Lung microvascular endothelial cell (primary cell): ENCODE results near the gene MYO5A. TPM values are rescaled to one million over a fixed set of nuclear protein-coding genes. Genes with fewer than 3 reads are reported as not detected.

Experiments
- DNase-seq, 2 donors: peaks; one replicate each; pipeline versions ENCODE4 v3.0.0 to v3.0.0-alpha.2; 2010; ENCODE audit warnings: low read depth in 2 of 2
- total RNA-seq: library from RNA; depleted of rRNA; stranded (reverse); fragments of >200 nt; gene quantifications from 2 replicates; pipeline ENCODE4 v1.2.1, GENCODE V29; 2014

The MYO5A gene
- total RNA-seq, 1 donor from 2014 or later = 21.2 TPM

DNA sequence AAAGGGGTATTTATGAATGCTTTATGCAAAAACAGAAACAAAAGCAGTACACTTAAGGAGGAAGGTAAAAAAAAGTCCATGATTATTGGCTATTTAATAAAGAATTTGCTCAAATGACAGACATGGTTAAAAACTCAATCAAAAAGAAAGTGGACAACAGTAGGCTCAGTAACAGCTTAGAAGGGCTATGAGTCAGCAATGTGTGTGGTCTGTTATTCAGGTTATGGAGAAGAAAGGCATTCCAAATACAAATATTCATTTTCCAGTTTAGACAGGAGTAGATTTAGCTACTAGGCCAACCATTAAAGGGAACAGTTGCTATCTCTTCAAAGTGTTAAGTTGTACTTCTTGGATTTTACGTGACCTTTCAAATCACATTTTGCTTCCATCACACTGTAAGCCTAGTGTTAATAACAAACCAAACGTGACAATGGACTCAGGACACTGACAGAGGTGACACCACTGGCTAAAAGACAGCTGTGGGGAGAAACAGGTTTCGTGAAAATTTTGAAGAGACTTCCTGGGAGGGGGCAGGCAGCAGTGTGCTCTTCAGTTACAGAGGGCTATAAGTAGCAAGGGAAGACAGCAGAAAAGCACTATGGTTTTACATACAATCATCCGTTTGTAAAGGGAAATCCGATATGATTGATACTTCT lies 191.4 kb downstream of the MYO5A start:
- DNase-seq = peak; percentile 13 to 62

DNA sequence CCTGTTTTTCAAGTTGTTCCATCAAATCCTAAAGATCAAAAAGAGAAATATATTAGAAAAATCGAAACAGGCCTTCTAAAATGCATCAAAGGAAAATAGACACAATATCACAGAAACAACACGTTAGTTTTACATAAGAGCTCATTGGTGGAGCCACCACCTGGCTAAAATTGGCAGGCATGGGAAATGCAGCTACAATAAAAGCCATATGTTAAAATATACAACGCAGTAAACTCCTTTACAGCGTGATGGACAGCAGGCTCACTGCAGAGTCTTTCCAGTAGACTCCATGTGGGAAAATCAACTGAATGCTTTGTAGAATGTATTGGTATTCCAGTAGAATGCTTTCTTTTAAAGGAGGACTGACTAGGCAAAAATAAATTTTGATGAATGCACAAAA lies 192.2 kb downstream of the MYO5A start:
- DNase-seq = peak in 1 of 2 donors; percentile 22

DNA sequence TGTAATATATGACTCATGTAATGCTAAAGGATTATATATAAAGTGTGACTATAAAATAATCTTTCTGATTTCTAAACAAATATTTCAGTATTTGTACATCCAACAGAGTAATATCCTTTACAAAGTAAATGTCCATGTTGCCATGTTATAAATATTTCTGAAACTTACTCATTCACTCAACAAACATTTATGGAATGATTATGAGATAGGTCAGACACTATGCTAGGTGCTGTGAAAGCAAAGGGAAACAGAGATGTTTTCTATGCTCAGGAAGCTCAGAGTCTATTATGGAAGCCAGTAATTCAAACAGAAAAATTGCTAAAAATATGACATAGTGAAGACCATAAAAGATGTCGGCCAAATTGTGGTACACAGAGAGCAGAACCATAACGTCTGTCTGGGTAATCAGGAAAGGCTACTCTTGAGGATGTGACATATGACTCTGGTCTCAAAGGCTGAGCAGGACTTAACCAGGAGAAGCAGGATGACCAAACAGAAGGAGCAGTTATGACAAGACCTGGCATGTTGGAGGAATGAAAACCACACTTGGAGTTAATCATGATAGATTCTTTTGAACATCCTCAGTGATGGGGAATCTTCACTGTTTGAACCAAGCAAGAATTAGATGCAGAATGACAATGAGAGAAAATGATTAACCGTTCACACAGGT lies 194.1 kb downstream of the MYO5A start:
- peak in 1 of 2 donors; percentile 73 for DNase-seq

DNA sequence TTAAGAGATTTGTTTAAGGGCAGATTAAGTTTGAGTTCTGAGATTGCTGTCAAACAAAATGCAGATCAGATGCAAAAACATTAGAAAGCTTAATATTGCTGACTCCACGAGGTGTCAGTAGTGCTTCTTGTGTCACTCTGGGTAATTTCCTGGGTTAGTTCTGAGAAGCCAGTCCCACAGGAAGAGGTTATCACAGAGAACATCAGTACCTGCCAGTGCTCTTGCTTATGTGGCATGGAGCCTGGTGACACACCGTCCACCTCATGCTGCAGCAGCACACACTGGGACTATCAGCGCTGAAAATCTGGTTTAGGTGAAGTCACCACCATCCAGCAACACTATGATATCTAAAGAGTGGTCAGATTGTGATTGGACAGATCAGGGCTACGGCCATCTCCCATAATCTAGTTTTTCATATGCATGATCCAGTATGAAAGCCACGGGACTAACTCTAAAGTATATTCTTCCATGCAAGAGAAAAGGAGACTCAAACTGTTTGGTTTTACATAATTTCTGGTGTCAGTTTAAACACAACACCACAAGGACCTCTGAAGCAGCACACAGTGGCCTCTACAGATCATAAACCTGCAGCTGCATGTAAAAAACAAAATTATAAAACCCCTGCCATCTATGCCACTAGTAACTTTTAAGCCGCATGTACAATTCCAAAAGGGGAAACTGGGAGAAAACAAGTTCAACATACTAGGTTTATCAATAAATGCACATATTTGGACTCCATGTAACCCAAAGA lies 197.0 kb downstream of the MYO5A start:
- DNase-seq = peak; percentile 70 to 78

DNA sequence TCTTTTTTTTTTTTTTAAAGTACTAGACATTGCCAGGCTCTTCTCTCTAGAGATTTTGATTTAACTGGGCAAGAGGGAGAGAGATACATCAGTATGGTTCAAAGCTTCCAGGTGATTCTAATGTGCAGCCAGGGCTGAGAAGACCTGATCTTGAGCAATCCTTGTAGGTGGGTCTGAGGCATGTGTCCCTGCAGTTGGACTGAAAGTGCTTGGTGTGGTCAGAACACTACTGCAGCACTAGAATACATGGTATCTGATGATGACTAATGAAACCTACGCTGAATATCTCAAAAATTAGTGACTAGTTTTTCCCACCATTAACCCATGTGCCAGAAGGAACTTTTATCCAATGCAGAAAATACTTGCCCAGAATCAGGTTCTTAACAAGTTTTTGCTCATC lies 198.7 kb downstream of the MYO5A start:
- no peak for DNase-seq

DNA sequence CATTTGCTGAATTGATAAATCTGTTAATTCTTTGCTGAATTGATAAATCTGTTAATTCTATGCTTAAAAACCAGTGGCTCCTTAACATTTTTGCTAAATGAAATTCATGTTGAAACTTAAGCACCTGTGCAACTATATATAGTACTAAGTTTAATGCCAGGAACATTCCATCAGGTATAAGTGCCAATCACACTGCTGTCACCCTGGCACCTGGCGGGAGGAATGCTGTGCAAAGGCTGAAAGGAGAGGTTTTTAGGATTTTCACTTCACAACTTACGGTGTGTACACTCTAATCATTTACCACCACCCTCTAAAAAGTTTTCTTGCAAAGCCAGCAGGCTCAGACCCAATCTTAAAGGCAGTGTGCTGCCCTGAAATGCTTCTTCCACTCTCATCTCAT lies 199.5 kb downstream of the MYO5A start:
- DNase-seq = no peak

DNA sequence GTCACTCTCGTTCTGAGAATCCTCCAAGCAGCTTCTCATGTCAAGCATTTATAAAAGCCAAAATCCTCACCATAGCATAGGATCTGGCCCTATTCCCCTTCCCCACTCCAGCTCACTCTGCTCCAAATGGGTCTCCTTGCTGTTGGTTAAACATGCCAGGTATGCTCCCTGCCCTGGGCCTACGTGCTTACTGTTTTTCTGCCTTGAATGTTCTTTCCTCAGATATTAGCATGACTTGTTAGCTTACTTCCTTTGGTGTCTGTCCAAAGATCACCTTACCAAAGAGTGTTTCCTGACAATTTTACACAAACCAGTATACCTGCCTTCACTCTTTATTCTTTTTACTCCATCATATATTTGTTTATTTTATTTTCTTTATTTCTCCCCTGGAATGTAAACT lies 200.0 kb downstream of the MYO5A start:
- no peak for DNase-seq

DNA sequence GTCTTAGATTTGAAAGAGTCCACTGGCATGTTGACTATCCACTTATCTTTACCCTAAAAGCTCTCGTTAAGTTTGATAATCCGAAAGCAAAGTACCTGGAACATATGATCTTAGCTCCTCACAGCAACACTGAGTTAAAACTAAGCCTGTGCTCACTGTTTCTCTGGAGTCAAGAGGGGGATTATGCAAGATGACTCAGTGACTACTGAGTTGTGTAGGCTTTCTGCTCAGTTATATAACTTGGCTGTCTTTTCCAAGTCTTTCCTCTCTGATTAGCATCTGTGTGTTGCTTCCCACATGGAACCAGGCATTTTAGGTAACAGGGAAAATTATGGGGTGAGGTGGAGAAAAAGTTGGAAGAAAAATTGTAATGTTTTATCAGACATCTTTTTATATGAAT lies 201.9 kb downstream of the MYO5A start:
- DNase-seq = no peak

DNA sequence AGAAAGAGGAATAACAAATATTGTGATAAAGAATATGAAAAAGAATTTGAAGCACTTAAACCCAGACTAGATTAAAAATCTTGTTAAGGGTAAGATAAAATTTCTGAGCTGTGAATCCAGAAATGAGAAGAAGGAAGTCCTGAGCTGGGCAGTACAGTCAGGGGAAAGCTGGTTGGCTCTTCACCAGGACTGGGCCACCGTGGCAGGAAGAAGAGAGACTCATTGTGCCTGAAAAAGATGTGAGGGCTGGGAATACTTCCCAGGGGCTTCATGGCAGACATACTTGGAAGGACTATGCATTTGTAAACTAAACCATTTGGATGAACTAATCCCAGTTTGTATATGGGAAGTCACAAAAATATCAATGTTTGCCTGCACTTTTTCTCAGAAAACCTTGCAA lies 204.6 kb downstream of the MYO5A start:
- DNase-seq = no peak

DNA sequence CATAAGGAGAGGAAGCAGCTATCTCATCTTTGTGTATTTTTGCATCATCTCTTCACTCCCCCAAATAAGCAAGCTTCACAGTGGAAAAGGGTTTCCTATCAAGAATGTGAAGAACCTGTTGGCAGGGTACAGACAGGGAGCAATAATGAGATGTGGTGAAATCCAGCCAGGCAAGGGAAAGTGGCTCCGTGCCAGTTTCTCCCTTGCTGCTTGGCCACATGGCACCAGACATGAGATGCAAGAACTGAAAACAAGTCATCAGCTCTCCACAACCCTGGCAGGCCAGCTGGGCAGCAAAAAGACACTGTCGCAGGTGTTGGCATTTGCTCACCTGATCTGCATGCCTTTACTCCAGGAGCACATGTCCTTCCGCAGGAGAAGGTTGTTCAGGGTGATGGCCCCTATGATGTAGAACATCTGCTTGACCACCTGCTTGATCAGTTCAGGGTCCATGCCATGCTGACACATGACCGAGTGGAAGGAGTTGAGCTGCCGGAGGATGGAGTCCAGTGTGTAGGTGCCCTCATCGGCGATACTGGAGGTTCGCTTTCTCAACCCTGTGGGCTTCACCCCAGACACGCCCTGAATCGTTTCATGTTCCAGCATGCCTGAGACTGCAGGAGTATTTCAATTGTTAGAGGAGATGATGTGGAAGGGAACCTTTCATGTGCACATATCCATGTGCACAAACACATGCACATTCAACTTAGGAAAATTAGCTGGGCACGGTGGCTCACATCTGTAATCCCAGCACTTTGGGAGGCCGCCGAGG lies 209.8 kb downstream of the MYO5A start:
- no peak for DNase-seq

DNA sequence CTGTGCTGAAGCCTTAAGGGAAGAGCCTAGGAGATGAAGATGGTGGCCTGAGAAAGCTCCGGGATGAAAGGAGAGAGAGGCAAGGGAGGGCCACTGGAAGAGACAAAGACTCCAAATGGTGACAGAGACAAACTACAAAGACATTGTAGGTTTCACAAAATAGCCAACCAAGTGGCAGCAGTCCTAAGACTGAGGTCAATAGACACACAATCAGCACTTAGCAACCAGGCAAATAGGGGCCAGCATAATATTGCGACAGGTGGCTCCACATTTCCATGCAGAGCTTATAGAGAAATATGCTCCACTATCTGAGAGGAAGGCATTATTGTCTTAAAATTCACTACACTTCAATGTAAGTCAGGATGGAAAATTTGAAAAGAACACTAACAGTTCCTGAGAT lies 211.0 kb downstream of the MYO5A start:
- no peak for DNase-seq

DNA sequence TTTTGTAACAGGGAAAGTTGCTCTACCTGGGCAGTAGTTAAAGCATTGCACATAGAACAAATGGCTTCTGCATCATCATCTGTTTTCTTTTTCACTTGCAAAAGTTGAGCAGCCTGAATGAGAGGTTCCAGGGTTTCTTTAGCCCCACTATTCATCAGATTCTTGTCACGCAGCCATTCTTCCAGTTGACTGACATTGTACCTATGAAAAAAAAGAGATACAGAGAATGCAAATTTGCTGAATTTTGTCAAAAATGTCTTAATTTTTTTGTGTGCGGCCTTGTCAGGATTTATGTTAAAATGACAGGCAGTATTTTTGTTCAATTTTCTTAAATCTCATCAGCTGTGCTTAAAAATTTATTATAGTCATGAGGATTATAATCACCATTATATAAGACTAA lies 211.7 kb downstream of the MYO5A start:
- DNase-seq = no peak

DNA sequence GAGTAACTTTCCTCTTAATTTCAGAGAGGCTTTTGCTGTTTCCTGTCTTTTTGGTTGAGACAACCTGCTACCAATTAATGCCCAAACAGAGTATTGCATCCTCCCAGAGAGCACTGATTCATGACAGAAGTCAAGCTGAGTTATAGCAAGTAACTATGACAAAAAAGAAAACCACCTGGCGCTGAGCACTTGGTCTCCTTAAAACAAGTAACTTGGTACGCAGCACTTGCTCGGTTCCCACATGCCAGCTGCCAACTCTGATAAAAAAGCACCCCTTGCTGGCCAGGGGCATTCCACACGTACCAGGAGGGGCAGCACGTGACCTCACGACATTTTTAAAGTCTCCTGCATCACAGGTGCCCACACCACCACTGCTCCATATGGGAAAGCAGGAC lies 219.5 kb downstream of the MYO5A start:
- DNase-seq = no peak

DNA sequence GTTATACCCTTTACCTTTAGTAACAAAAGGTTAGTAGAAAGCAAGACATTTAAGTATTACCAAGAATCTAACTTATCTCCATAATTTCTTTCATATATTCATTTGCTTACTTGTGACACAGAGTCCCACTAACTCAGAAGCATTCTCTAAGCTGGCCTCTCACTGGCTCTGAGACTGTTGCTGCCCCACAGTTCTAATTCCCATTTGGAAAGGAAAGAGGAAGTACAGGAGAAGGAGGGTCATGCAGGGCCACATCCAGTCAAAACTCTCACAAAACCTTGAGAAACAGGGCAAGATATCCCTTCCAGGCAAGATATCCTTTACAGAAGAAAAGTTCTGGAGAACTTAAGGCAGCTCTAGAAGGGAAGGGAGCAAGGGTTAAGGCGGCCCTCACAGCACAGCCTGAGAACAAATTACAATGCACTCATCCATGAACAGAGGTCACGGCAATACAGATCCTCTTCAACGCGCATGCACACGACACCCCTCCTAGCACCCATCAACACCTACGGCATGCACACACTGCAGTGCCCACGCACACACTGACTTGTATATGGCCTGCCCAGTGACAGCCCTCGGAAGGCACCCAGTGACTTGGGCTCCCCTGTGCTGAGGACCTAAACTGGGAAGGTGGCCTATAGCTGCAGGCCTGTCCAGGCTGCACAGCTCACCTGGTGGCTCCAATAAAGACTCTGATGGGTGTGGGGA lies 220.1 kb downstream of the MYO5A start:
- peak in 1 of 2 donors; percentile 25 for DNase-seq

DNA sequence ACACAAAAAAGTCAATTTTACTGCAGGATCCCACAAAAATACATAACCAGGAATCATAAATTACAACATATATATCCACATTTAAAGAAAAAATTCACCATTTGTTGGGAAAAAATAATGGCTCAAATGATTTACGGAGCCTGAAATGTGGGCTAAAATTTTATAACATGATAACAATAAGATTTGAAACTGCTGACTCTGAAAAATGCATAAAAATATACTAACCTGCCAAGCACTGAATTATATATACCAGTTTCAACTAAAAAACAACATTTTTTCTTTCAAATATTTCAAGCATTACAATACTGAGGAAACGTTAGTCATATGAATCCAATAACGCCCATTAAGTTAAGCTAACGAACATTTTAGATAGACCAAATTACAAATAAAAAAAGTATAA lies 220.8 kb downstream of the MYO5A start:
- DNase-seq = no peak

DNA sequence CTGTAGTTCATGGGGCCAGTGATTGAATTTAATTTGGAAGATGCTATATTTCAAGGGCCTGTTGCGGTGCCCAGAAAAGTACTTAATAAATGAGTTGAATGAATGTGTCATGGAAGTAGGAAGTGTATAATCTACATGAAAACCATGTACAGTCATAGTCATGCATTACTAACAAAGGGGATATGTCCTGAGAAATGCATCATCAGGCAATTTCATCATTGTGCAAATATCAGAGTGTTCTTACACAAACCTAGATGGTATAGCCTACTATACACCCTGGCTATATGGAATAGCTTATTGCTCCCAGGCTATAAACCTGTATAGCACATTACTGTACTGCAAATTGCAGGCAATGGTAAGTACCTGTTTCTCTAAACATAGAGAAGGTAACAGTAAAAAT lies 222.4 kb downstream of the MYO5A start:
- DNase-seq = peak in 1 of 2 donors; percentile 61

DNA sequence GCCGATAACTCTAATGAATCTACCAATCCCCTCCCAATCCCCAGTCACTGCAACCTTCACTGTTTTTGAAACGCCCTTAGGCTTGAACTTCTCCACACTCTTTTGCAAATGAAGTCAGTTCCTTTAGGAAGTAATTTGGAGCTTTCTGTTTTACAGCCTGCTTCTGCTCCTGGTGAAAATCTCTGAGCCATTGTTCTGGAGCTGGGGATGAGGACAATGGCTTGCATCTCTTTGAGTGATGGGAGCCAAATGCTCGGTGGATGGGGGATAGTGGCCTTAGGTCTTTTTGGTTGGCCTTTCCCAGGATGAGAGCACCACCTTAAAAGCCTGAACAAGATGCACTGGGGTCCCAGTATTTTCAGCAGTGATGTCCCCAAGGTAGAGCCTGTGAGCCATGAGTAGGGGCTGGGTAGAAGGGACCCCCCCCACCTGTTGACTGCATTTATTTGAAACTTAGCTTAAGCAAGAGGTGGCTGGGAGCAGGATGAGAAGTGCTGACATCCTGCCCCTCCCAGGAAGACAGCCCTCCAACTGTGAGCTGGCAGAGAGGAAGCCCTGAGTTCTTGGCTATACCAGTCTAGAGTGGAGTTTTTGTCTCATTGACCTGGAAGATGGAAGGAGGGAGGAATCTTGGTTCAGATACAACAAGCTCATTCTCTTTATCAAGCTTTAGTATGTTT lies 225.4 kb downstream of the MYO5A start:
- peak in 1 of 2 donors; percentile 24 for DNase-seq

DNA sequence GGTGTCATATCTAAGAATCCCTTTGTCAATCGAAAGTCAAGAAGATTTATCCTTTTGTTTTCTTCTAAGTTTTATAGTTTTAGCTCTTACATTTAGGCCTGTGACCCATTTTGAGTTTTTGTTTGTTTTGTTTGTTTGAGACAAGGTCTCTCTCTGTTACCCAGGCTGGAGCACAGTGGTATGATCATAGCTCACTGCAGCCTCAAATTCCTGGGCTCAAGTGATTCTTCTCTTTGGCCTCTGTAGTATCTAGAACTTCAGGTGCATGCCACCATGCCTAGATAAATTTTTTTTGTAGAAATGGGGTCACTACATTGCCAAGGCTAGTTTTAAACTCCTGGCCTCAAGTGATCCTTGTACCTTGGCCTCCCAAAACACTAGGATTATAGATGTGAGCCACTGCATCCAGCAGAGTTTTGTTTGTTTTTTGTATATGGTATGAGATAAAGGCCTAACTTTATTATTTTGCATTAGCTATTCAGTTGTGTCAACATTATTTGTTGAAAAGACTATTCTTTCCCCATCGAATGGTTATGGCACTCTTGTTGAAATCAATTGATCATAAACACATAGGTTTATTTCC lies 227.3 kb downstream of the MYO5A start:
- no peak for DNase-seq

DNA sequence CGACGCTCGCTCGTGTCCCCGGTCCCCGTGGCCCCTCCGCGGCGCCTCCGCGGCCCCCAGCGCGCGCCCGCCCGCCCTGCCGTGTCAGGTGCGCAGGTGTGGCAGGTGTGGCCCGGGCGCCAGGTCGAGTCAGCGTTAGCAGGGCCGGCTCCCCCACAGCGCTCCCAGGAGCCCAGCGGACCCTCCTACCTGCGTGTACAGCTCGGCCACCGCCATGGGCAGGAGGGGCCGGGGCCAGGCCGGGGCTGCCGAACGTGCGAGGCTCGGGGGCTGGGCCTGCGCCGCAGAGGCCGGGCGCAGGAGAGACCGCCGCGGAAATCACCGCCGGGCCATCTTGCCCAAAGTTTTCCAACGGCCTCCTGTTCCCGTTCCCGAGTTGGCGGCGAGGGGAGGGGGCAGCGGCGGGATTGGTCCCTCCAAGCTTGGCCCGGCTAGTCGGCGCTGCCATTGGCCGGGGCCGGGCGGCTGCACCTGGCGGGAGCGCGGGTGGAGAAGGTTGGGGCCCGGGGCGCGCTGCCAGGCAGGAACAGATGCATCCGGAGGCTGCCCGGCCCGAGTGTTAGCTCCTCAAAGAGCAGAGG lies 233.2 kb downstream of the MYO5A start, which contains the start of gene MYO5C:
Gene MYO5C, minus strand, starts transcription at position 384 of the 581 bp plus-strand sequence. Its CDS starts 168 bp downstream, at position 216.
- DNase-seq = peak; percentile 90 to 91
